Measurements from ENCODE around the gene MSX1.

DNA sequence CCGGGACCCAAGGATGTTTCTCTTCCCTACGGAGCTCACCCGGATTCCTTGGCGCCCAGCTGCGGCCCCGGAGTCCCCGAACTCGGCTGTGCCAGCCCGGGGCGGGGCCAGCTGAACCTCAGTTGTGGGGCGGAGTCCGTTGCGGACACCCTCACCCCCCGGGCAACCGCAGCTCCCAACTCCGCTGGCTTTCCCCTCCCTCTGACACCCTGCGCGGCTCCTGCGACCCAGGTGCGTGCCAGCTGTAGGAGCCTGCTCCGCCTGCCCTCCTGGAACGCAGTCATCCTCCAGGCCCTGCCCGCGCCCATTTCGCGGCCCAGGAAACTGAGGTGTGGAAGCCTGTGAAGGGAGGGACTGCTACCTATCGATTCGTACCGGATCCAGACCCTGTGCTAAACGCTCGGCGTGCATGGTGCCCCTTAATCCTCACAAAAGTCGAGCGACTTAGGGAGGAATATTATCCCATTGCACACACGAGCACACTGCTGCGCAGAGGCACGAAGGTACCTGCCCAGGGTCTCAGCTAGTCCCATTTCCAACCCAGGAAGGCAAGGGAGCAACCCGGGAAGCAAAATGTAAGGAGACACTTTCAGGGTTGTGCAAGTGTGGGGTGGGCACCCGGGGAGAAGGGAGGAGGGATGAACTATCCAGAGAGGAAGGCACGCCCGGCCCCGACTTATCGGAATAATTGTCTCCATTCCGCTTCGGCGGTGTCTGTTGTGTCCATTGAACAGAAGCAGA lies 12.3 kb downstream of the MSX1 start:
- TF ChIP-seq CTCF (conservative IDR thresholded peaks at IDR 0.05; ENCODE audit: low read length), result no peak
- TF ChIP-seq EZH2phosphoT487 (IDR thresholded peaks at IDR 0.05; ENCODE audit: borderline replicate concordance, low read depth, low read length), result no peak
